ENCODE data around the gene FAM219B.
A peak's percentile ranks its signal among the peaks of the same experiment; 100 is the strongest.

The FAM219B gene

GRCh38 chr15:74870436-74871215 is 36.0 kb downstream of the FAM219B start:
- no peak for ATAC-seq
- Mint-ChIP-seq H3K36me3 (peaks cover 45% of the 10 kb centered on the region), H3K4me1 (peaks cover 75% of the 10 kb centered on the region), H3K9me3 (no peaks in the 10 kb centered on the region), H3K27me3 (no peaks in the 10 kb centered on the region), H3K27ac (peak overlapping the region; percentile 98), H3K4me3 (peak overlapping the region; percentile 99)

GRCh38 chr15:74869726-74870407 is 36.8 kb downstream of the FAM219B start:
- Mint-ChIP-seq H3K36me3 (peaks cover 50% of the 10 kb centered on the region), H3K4me1 (peaks cover 83% of the 10 kb centered on the region), H3K9me3 (no peaks in the 10 kb centered on the region), H3K27ac (peak overlapping the region; percentile 98), H3K4me3 (peak overlapping the region; percentile 99), H3K27me3 (no peaks in the 10 kb centered on the region)
- peak; percentile 84 for ATAC-seq

GRCh38 chr15:74869372-74869725 is 37.3 kb downstream of the FAM219B start:
- Mint-ChIP-seq H3K36me3 (peaks cover 53% of the 10 kb centered on the region), H3K27ac (peak overlapping the region; percentile 98), H3K9me3 (no peaks in the 10 kb centered on the region), H3K4me1 (peaks cover 86% of the 10 kb centered on the region), H3K4me3 (peak overlapping the region; percentile 99), H3K27me3 (no peaks in the 10 kb centered on the region)
- no peak for ATAC-seq

GRCh38 chr15:74868059-74868458 is 38.6 kb downstream of the FAM219B start:
- peaks cover 87% of the 10 kb centered on the region for H3K4me1 Mint-ChIP-seq
- H3K27me3 Mint-ChIP-seq = no peaks in the 10 kb centered on the region
- H3K4me3 Mint-ChIP-seq = peak overlapping the region; percentile 13
- no peaks in the 10 kb centered on the region for H3K9me3 Mint-ChIP-seq
- ATAC-seq = no peak
- peaks cover 62% of the 10 kb centered on the region for H3K36me3 Mint-ChIP-seq
- peak overlapping the region; percentile 59 for H3K27ac Mint-ChIP-seq

GRCh38 chr15:74867466-74868038 is 39.1 kb downstream of the FAM219B start:
- no peaks in the 10 kb centered on the region for H3K27me3 Mint-ChIP-seq

GRCh38 chr15:74866090-74866489 is 40.6 kb downstream of the FAM219B start:
- Mint-ChIP-seq H3K36me3 (peaks cover 53% of the 10 kb centered on the region), H3K9me3 (no peaks in the 10 kb centered on the region), H3K4me1 (peaks cover 72% of the 10 kb centered on the region), H3K27ac (peak overlapping the region; percentile 42), H3K27me3 (no peaks in the 10 kb centered on the region), H3K4me3 (no peak overlapping the region)
- no peak for ATAC-seq

More at GRCh38 chr15:74867466-74868038, 39.1 kb downstream of the FAM219B start:
- Mint-ChIP-seq H3K4me1 (peaks cover 83% of the 10 kb centered on the region), H3K4me3 (no peak overlapping the region), H3K36me3 (peaks cover 57% of the 10 kb centered on the region), H3K27ac (peak overlapping the region; percentile 59), H3K9me3 (no peaks in the 10 kb centered on the region)
- ATAC-seq = no peak

- ATAC-seq = no peak
- peaks cover 64% of the 10 kb centered on the region for H3K4me1 Mint-ChIP-seq
- peak overlapping the region; percentile 42 for H3K27ac Mint-ChIP-seq
- no peaks in the 10 kb centered on the region for H3K27me3 Mint-ChIP-seq
- H3K4me3 Mint-ChIP-seq = no peak overlapping the region
- peaks cover 50% of the 10 kb centered on the region for H3K36me3 Mint-ChIP-seq
- H3K9me3 Mint-ChIP-seq = no peaks in the 10 kb centered on the region
Measured at GRCh38 chr15:74865316-74865715, 41.3 kb downstream of the FAM219B start.

GRCh38 chr15:74864296-74864695 is 42.4 kb downstream of the FAM219B start:
- H3K9me3 Mint-ChIP-seq = no peaks in the 10 kb centered on the region

GRCh38 chr15:74863239-74864056 is 43.2 kb downstream of the FAM219B start:
- Mint-ChIP-seq H3K4me1 (peaks cover 65% of the 10 kb centered on the region), H3K4me3 (no peak overlapping the region)
- ATAC-seq = no peak

More at GRCh38 chr15:74864296-74864695, 42.4 kb downstream of the FAM219B start:
- ATAC-seq = no peak
- Mint-ChIP-seq H3K4me3 (no peak overlapping the region), H3K27ac (peak overlapping the region; percentile 38), H3K27me3 (no peaks in the 10 kb centered on the region), H3K36me3 (peaks cover 42% of the 10 kb centered on the region), H3K4me1 (peaks cover 61% of the 10 kb centered on the region)

GRCh38 chr15:74858369-74858740 is 48.3 kb downstream of the FAM219B start:
- H3K27me3 Mint-ChIP-seq = no peaks in the 10 kb centered on the region
- peak overlapping the region; percentile 92 for H3K27ac Mint-ChIP-seq
- H3K4me1 Mint-ChIP-seq = peaks cover 58% of the 10 kb centered on the region
- H3K4me3 Mint-ChIP-seq = peak overlapping the region; percentile 46
- no peaks in the 10 kb centered on the region for H3K9me3 Mint-ChIP-seq
- ATAC-seq = no peak
- H3K36me3 Mint-ChIP-seq = peaks cover 10% of the 10 kb centered on the region

More at GRCh38 chr15:74863239-74864056, 43.2 kb downstream of the FAM219B start:
- H3K9me3 Mint-ChIP-seq = no peaks in the 10 kb centered on the region
- peaks cover 44% of the 10 kb centered on the region for H3K36me3 Mint-ChIP-seq
- H3K27ac Mint-ChIP-seq = peak overlapping the region; percentile 38
- H3K27me3 Mint-ChIP-seq = no peaks in the 10 kb centered on the region

GRCh38 chr15:74857671-74858368 is 48.8 kb downstream of the FAM219B start:
- peak overlapping the region; percentile 92 for H3K27ac Mint-ChIP-seq
- H3K27me3 Mint-ChIP-seq = no peaks in the 10 kb centered on the region
- peak overlapping the region; percentile 46 for H3K4me3 Mint-ChIP-seq
- H3K9me3 Mint-ChIP-seq = no peaks in the 10 kb centered on the region
- peaks cover 61% of the 10 kb centered on the region for H3K4me1 Mint-ChIP-seq
- H3K36me3 Mint-ChIP-seq = peaks cover 13% of the 10 kb centered on the region
- ATAC-seq = peak; percentile 89

- H3K27ac Mint-ChIP-seq = peak overlapping the region; percentile 92
- peak; percentile 93 for ATAC-seq
- H3K27me3 Mint-ChIP-seq = no peaks in the 10 kb centered on the region
- H3K36me3 Mint-ChIP-seq = peaks cover 17% of the 10 kb centered on the region
- H3K4me3 Mint-ChIP-seq = peak overlapping the region; percentile 49
- H3K9me3 Mint-ChIP-seq = no peaks in the 10 kb centered on the region
- H3K4me1 Mint-ChIP-seq = peaks cover 61% of the 10 kb centered on the region
Measured at GRCh38 chr15:74857082-74857655, 49.5 kb downstream of the FAM219B start.

- no peaks in the 10 kb centered on the region for H3K9me3 Mint-ChIP-seq
- peaks cover 23% of the 10 kb centered on the region for H3K36me3 Mint-ChIP-seq
- H3K27ac Mint-ChIP-seq = peak overlapping the region; percentile 92
Measured at GRCh38 chr15:74856537-74856936, 50.1 kb downstream of the FAM219B start.

GRCh38 chr15:74855857-74856256 is 50.8 kb downstream of the FAM219B start:
- ATAC-seq = no peak
- Mint-ChIP-seq H3K27ac (peak overlapping the region; percentile 92), H3K4me3 (peak overlapping the region; percentile 55), H3K9me3 (no peaks in the 10 kb centered on the region), H3K27me3 (no peaks in the 10 kb centered on the region), H3K36me3 (peaks cover 30% of the 10 kb centered on the region), H3K4me1 (peaks cover 61% of the 10 kb centered on the region)

More at GRCh38 chr15:74856537-74856936, 50.1 kb downstream of the FAM219B start:
- ATAC-seq = no peak
- no peaks in the 10 kb centered on the region for H3K27me3 Mint-ChIP-seq
- peaks cover 61% of the 10 kb centered on the region for H3K4me1 Mint-ChIP-seq
- H3K4me3 Mint-ChIP-seq = peak overlapping the region; percentile 49
